Ishikawa (cell line): ENCODE measurements around the gene DAB2IP.

Experiments used
- CEBPB ChIP-seq: IDR thresholded peaks from 2 replicates; pipeline ENCODE4 v1.6.1; 2012
- CREB1 ChIP-seq: IDR thresholded peaks from 2 replicates; pipeline ENCODE4 v1.6.1; 2012; ENCODE audit warnings: low read depth
- EGR1 ChIP-seq: IDR thresholded peaks from 2 replicates; pipeline ENCODE4 v1.6.1; 2012
- EP300 ChIP-seq: IDR thresholded peaks from 2 replicates; pipeline ENCODE4 v1.6.1; 2012; ENCODE audit warnings: borderline replicate concordance
- FOXM1 ChIP-seq: IDR thresholded peaks from 2 replicates; pipeline ENCODE4 v1.6.1; 2012; ENCODE audit warnings: low read depth, borderline replicate concordance
- MAX ChIP-seq: IDR thresholded peaks from 2 replicates; pipeline ENCODE4 v1.6.1; 2012
- NFIC ChIP-seq: IDR thresholded peaks from 2 replicates; pipeline ENCODE4 v1.6.1; 2012
- RAD21 ChIP-seq: IDR thresholded peaks from 2 replicates; pipeline ENCODE4 v1.6.1; 2012; ENCODE audit warnings: low read depth
- REST ChIP-seq: IDR thresholded peaks from 2 replicates; pipeline ENCODE4 v1.6.1; 2012; ENCODE audit warnings: low read depth, mild to moderate bottlenecking
- TAF1 ChIP-seq: IDR thresholded peaks from 2 replicates; pipeline ENCODE4 v1.6.1; 2012; ENCODE audit warnings: low read depth, mild to moderate bottlenecking
- TCF12 ChIP-seq: IDR thresholded peaks from 2 replicates; pipeline ENCODE4 v1.6.1; 2012; ENCODE audit warnings: low read depth
- TEAD4 ChIP-seq: IDR thresholded peaks from 2 replicates; pipeline ENCODE4 v1.6.1; 2012
- USF1 ChIP-seq: IDR thresholded peaks from 2 replicates; pipeline ENCODE4 v1.6.1; 2012
- YY1 ChIP-seq: IDR thresholded peaks from 2 replicates; pipeline ENCODE4 v1.6.1; 2012; ENCODE audit warnings: low read depth
- ZBTB7A ChIP-seq: IDR thresholded peaks from 2 replicates; pipeline ENCODE4 v1.6.1; 2012; ENCODE audit warnings: low read depth

Gene DAB2IP

GRCh38 chr9:121620777-121621449 lies 30.5 kb upstream of the DAB2IP start:
- no peak for TF ChIP-seq REST
- TF ChIP-seq RAD21, result peak; percentile 74

GRCh38 chr9:121622387-121623203 lies 28.8 kb upstream of the DAB2IP start:
- TF ChIP-seq ZBTB7A (no peak), MAX (no peak), NFIC (no peak), CREB1 (no peak), USF1 (no peak), CEBPB (no peak), TCF12 (no peak), RAD21 (no peak), EGR1 (no peak), YY1 (no peak), TAF1 (no peak), REST (no peak), TEAD4 (no peak), EP300 (no peak), FOXM1 (no peak)

GRCh38 chr9:121625590-121625989 lies 25.8 kb upstream of the DAB2IP start:
- TF ChIP-seq CREB1 (no peak), EGR1 (no peak), NFIC (no peak), MAX (no peak), RAD21 (no peak), TAF1 (no peak), TEAD4 (no peak)

- TF ChIP-seq EP300 (no peak), NFIC (no peak), YY1 (no peak)
Observed at GRCh38 chr9:121626012-121626411, 25.4 kb upstream of the DAB2IP start.

- TF ChIP-seq TAF1, result no peak
- no peak for TF ChIP-seq REST
- TF ChIP-seq EP300, result no peak
- TF ChIP-seq CEBPB, result no peak
- TF ChIP-seq ZBTB7A, result no peak
- TF ChIP-seq MAX, result no peak
- no peak for TF ChIP-seq TCF12
- TF ChIP-seq EGR1, result no peak
- no peak for TF ChIP-seq RAD21
- TF ChIP-seq USF1, result no peak
- TF ChIP-seq YY1, result no peak
Observed at GRCh38 chr9:121627427-121627826, 24.0 kb upstream of the DAB2IP start.
